CD4-positive, alpha-beta T cell treated with Interleukin-17A for 1 hour (primary cell): ENCODE measurements around the gene CLCA2.
A peak's percentile ranks its signal among the peaks of the same experiment; 100 is the strongest.

Experiments used
- DNase-seq: peaks from one replicate; pipeline ENCODE4 v3.0.0-alpha.2; 2020

The CLCA2 gene, protein sequence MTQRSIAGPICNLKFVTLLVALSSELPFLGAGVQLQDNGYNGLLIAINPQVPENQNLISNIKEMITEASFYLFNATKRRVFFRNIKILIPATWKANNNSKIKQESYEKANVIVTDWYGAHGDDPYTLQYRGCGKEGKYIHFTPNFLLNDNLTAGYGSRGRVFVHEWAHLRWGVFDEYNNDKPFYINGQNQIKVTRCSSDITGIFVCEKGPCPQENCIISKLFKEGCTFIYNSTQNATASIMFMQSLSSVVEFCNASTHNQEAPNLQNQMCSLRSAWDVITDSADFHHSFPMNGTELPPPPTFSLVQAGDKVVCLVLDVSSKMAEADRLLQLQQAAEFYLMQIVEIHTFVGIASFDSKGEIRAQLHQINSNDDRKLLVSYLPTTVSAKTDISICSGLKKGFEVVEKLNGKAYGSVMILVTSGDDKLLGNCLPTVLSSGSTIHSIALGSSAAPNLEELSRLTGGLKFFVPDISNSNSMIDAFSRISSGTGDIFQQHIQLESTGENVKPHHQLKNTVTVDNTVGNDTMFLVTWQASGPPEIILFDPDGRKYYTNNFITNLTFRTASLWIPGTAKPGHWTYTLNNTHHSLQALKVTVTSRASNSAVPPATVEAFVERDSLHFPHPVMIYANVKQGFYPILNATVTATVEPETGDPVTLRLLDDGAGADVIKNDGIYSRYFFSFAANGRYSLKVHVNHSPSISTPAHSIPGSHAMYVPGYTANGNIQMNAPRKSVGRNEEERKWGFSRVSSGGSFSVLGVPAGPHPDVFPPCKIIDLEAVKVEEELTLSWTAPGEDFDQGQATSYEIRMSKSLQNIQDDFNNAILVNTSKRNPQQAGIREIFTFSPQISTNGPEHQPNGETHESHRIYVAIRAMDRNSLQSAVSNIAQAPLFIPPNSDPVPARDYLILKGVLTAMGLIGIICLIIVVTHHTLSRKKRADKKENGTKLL

DNA sequence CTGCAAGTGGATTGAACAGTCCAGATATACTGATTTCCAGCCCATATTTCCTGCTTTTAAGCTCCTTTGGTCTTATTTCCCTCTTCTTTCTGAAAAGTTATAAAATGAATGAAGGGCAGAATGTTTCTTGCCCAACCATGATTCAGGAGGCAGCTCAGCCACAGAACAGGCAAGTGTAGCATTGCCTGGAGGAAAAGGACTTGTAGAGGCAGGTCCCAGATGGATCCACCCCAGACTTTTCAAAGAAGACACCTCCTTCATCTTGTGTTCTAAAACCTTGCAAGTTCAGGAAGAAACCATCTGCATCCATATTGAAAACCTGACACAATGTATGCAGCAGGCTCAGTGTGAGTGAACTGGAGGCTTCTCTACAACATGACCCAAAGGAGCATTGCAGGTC, at the start of gene CLCA2:
TSS of gene CLCA2 (plus strand) at position 299 of the 400 bp plus-strand sequence. CDS start at position 376, 77 bp downstream.
- no peak for DNase-seq

DNA sequence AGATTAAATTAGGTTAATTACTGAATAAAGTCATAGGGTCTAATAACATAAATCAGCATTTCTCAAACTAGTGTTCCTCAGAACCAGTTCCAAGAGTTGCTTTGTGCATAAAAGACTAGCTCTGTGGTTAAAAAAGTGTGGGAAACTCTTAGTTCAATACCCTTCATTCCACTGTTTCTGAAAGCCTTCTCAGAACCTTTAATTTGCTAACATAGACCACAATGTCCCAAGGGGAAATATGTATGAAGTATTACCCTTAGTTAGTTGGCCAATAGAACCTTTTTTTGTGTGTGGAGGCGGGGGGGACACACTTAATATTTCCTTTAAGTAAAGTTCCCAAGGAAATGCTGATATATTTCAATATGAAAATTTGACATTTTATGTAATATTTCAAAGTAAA, 48.3 kb upstream of the CLCA2 start:
- no peak for DNase-seq

DNA sequence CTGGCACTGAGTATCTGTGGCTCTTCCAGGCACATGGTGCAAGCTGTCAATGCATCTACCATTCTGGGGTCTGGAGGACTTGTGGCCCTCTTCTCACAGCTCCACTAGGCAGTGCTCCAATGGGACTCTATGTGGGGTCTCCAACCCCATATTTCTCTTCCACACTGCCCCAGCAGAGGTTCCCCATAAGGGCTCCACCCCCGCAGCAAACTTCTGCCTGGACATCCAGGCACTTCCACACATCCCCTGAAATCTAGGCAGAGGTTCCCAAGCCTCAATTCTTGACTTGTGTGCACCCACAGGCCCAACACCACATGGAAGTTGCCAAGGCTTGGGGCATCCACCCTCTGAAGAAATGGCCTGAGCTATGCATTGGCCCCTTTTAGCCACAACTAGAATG, 46.6 kb upstream of the CLCA2 start:
- no peak for DNase-seq

DNA sequence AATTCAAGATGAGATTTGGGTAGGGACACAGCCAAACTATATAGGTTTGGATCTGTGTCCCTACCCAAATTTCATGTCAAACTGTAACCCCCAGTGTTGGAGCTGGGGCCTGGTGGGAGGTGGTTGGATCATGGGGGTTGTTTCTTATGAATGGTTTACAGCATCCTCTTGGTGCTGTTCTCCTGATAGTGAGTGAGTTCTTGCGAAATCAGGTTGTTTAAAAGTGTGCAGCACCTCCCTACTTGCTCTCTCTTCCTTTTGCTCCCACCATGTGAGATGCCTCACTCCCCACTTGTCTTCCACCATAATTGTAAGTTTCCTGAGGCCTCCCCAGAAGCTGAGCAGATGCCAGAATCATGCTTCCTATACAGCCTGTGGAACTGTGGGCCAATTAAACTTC, 45.2 kb upstream of the CLCA2 start:
- DNase-seq, result no peak

- DNase-seq, result peak; percentile 67
Measured at GRCh38 chr1:86380257-86380861, 43.6 kb upstream of the CLCA2 start.

DNA sequence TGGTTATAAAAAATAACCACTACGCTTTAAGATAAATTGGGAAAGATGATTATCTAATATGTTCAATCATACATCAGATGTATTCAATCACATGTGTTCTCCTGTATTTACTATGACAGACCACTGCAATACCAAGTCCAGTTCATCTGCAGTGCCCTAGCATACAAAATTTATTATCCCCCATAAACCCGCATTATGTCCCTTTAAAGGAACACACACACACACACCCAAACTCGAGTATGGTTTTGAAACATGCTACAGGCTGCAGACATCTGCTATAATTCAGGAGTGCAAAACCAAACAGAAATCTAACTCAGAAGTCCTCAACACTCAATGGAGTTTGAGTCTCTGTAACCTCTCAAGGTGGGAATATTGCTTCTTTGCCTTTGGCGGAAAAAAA, 42.7 kb upstream of the CLCA2 start:
- no peak for DNase-seq

DNA sequence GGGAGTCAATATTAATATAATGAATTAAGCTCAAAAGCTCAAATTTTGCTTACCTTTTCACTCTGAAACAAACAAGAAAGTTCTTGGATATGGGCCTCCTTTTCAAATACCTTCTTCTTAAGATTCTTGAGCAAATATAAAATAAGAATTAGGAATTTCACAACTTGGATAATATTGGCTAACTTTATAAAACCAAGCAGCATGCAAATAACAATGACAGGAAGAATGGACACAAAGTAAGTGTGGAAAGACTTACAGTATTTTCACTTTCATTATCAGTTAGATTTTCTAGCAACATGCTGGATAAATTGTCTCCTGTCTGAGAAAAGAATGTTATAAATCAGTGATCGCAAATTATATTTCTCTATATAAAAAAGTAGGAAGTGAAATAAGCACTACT, 41.1 kb upstream of the CLCA2 start:
- DNase-seq, result no peak

- no peak for DNase-seq
Measured at GRCh38 chr1:86387916-86388627, 35.9 kb upstream of the CLCA2 start.

DNA sequence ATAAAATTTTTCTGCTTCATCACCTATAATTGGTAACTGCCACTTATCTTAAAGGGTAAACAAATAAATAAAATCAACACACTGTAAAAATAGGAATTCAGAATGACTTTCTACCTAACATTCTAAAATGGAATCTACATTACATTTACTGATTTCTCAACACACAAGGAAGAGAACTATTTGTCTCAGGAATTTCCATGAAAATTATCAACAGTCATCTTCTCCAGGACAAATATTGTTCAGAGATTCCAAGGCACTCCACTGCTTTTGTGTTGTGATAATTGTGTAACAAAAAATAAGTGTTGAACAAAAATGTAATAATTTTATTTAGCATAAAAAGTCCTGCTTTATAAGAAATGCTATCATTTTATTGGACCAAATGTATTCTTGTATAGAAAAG, 35.2 kb upstream of the CLCA2 start:
- no peak for DNase-seq

DNA sequence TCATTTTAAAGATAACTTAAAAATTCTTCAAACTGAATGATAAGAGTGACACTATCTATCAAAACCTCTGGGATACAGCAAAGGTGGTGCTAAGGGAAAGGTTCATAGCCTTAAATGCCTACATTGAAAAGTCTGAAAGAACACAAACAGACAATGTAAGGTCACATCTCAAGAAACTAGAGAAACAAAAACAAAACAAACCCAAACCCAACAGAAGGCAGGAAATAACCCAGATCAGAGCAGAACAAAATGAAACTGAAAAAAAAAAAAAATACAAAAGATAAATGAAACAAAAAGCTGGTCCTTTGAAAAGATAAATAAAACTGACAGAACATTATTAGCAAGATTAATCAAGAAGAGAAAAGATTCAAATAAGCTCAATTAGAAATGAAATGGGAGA, 34.7 kb upstream of the CLCA2 start:
- peak; percentile 60 for DNase-seq

DNA sequence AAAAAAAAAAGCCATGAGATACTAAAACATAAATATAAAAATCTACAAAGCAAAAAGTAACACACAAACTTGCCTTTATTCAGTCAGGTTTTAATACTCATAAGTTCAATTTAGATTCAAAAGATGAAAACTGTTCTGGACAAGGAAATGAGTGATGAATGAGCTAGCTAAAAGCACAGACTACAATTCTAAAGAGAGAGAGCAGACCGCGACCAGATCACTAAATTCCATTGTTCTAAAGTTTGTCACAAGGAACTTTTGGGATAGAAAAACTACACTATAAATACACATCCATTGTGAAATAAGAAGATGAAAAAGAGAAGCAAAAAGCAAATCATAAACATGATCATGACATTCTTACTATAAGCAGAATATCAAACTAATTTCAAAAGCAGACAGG, 29.6 kb upstream of the CLCA2 start:
- DNase-seq, result no peak

DNA sequence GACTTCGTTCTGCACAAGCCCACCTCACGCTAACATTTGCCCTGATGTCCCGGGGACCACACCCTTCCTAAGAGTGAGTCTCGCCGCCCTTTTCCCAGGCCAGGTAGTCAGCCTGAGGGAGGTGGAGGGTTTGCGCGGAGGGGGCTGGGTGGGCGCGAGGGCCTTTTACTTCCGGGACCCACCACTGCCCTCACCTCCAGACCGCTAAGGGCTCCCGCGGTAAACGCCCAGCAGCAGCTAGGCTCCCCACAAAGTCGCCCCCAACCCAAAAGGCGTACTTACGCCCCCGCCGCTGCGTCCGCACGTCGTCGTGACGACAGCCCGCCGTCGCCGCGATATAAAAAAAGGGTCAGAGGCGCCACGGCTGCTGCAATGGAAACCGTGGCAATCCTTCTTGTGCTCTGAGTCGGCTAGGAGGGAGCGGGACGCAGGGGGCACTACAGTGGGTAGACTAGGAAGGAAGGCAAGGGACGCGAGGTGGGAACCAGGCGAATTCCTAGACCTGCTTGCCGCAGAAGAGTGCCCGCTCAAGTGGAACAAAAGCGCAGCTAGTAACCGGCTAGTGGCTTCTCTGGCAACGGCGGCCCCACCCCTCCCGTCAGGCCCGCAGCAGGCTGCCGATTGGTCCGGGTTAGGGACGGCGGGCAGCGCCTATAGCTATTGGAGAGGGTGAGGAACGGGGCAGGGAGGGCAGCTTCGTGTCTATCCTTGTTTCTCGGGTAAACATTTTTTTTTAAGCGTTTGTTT, 28.0 kb upstream of the CLCA2 start, which contains the start of gene ODF2L:
TSS of gene ODF2L (minus strand) at position 573 of the 747 bp plus-strand sequence. CDS start 9,296 bp downstream, outside the sequence.
- peak; percentile 91 for DNase-seq

DNA sequence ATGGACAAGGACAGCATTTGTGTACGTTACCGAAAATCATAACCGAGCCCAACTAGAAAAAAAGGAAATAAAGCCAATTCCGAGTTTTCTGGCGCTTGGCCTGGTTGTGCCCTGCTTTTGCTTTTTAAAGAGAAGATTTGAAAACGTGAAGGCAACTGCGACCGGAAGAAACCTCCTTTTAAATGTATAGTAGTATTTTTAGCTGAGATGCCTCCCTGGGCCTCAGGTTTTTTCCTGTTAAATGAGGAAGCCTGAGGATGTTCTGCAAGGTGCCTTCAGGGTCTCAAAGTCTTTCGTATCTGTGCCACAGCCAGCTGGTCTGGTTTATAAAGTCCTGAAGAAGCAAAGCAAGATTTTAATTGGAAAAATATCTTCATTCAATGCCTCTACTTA, 27.5 kb upstream of the CLCA2 start:
- DNase-seq, result no peak

- no peak for DNase-seq
Measured at GRCh38 chr1:86409416-86410021, 14.5 kb upstream of the CLCA2 start.

GRCh38 chr1:86410879-86411278, 13.1 kb upstream of the CLCA2 start:
- DNase-seq, result no peak

GRCh38 chr1:86416343-86416742, 7.6 kb upstream of the CLCA2 start:
- DNase-seq, result no peak

GRCh38 chr1:86419277-86419903, 4.6 kb upstream of the CLCA2 start:
- peak; percentile 62 for DNase-seq

GRCh38 chr1:86421601-86422280, 2.2 kb upstream of the CLCA2 start:
- DNase-seq, result no peak

- no peak for DNase-seq
Measured at GRCh38 chr1:86423473-86423872, 498 bp upstream of the CLCA2 start.

DNA sequence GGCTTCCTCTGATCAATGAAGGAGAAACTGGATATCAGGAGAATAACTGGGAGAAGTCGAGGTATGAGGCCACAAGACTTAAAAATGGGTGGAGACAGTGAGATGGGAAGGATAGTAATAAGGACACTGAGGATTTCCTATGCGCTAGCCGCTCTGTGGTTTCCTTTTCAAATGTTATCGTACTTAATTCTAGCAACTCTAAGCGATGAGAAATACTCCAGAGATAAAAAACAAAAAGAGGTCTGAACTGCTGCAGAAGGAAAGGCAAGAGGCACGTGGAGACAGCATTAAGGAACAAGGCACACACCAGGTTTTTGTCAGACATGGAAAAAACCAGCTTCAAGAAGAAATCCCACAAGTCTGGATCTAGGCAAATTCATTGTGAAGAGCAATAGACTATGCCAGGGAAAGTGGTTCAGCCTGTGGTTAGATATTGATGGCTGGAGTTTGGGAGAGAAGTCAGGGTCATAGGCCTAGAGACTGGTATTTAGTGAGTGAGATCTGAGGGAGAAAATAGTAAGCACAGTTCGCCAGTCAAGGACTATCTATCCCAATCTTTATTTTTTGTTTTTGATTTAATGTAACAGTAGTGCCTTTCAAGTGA, 5.3 kb downstream of the CLCA2 start:
- DNase-seq, result no peak
